Stimulated activated CD4-positive, alpha-beta T cell treated with anti-CD3 and anti-CD28 coated beads, Interleukin-12 subunit alpha, Interleukin-12 subunit beta, amount 100 ng/mL, for 48 hours (primary cell): Measurements from ENCODE around the gene TDRD9.

Experiments
- DNase-seq, 3 donors: peaks; one replicate each; pipeline ENCODE4 v3.0.0-alpha.2; 2020; ENCODE audit warnings: low read depth in 2 of 3, low spot score in 1 of 3

The TDRD9 gene

DNA sequence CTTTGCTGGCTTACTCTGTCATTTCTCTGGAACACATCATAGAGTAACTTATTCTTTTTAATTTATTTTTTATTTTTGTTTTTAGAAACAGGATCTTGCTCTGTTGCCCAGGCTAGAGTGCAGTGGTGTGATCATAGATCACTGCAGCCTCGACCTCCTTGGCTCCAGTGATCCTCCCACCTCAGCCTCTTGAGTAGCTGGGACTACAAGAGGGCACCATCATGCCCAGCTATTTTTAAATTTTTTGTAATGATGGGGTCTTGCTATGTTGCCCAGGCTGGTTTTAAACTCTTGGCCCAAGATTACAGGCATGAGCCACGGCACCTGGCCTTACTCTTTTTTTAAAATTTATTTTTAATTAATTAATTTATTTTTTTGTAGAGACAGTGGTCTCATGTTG is 46.3 kb downstream of the TDRD9 start:
- DNase-seq, result no peak

- peak in 1 of 3 donors; percentile 7 for DNase-seq
Measured at GRCh38 chr14:103980623-103981238, 52.5 kb downstream of the TDRD9 start.

GRCh38 chr14:103984196-103984595 is 55.9 kb downstream of the TDRD9 start:
- DNase-seq, result no peak

DNA sequence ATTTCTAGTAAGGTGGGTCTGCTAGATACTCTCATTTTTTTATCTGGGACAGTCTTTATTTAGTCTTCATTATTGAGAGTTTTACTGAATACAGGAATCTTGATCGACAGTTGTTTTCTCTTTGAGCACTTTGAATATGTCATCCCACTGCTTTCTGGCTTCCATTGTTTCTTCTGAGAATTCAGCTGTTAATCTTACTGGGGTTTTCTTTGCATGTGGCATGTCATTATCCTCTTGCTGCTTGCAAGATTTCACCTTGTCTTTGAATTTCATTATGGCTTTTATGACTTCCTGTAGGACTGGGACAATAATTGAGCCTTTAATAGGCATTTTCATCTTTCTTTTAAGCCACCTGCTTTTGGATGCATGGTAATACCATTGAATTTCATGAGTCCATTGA is 60.8 kb downstream of the TDRD9 start:
- DNase-seq, result no peak

DNA sequence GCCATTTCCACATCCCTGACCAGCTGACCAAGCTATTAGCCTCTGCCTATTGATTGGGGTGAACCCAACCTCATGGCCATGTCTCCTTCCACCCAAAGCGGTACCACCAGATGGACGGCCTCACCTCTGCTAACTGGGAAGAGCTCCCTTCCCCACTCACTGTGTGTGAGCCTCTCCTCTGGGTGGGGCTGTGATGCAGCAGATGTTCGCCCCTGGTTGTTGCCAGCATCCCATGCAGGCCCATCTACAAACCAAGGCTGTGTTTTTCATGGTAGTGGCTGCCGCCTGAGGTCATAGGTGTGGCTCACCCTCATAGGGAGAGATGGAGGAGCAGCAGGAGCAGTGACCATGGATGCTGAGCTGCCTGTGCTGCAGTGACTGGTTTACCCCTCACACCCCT is 61.7 kb downstream of the TDRD9 start:
- no peak for DNase-seq

DNA sequence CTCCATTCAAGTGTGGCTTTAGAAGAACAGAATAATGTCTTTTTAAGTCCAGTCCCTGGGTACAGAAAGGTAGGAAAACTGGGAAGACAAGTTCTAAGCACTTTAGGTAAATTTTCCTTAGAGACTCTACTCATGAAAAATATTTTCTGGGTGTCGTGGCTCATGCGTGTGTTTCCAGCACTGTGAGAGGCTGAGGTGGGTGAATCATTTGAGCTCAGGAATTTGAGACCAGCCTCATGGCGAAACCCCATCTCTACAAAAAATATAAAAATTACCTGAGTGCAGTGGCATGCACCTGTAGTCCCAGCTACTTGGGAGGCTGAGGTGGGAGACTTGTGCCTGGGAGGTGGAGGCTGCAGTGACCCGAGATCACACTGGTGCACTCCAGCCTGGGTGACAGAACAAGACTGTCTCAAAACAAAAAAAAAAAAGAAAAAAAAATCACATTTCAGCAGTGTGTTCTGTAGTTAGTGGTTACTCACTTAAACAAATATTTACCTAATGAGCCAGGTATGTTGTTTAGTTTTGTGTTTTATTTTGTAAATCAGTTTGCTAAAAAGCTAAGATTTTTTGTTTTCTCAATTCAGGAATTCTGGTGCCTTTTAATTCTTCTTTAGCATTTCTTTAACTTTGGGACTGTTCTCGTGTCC is 66.4 kb downstream of the TDRD9 start:
- no peak for DNase-seq

DNA sequence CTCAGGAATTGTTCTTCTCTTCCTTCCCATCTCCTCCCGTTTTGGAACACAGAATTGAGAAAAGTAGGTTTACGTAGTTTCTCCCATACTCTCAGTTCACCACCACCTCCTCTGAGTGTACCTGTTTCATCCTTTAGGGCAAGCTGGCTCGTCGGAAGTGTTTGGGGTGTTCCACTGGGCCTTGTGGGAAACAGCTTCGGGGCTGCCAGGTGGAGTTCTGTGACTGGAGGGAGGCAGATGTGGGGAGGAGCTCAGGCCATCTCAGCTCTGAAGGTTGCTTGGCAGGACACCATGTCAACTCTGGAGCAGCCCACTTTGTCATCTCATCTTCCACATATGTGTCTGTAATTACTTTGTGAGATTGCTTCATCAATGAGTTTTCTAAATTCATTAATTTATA is 67.6 kb downstream of the TDRD9 start:
- DNase-seq, result no peak

- DNase-seq, result no peak
Measured at GRCh38 chr14:103997391-103997790, 69.1 kb downstream of the TDRD9 start.

DNA sequence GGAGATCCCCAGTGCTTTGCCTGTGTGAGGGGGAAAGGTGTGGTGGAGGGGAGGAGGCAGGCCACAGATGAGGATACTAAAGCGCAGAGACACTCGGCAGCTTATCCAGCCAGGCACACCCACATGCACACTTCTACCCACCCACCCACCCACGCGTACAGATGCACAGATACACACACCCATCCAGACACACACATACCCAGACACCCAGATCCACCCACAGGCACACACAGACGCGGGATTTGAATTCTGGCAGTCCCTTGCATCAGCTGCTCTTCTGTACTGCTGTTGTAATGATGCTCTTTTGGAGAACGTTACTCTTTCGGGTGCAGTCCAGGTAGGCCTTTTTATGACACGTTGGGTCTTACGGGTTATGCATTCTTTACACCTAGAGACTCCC is 69.8 kb downstream of the TDRD9 start:
- no peak for DNase-seq

DNA sequence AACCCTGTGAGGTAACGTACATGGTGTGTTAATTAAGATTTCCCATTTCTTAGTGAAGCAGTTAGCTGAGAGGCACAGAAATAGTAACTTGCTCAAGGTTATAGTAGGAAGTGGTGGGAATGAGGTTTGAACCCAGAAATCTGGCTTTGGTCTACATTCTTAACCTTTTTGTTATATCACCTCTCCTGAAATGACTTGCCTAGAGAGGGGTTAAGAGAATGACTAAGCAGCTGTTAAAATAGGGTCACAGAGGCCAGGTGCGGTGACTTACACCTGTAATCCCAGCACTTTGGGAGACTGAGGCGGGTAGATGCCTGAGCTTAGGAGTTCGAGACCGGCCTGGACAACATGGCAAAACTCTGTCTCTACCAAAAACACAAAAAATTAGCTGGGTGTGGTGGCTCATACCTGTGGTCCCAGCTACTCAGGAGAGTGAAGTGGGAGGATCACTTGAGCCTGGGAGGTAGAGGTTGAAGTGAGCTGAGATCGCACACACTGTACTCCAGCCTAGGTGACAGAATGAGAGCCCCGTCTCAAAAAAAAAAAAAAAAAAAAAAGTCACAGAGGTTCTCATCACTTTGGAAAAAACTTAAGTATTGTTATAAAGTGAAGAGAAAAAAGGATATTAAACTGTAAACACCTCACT is 71.7 kb downstream of the TDRD9 start:
- no peak for DNase-seq

- DNase-seq, result no peak
Measured at GRCh38 chr14:104001003-104001402, 72.7 kb downstream of the TDRD9 start.

DNA sequence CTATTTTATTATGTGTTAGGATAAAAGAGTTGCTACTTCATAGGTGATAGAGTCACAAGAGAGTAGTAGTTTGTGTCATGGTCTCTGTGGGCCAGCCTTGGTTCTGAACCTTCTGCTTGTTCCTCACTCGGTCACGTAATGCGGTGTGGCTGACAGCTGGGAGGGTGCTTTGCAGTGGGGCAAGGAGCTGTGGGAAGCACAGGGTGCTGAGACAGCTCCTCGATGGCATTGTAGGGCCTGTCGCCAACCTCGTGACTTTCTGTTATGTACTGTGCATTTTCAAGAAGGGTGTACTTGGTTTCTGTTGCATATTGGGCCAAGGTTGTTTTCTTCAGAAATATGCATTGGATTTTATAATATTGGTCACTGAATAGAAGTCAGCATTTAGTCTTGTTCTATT is 75.4 kb downstream of the TDRD9 start:
- no peak for DNase-seq

GRCh38 chr14:104004849-104005248 is 76.6 kb downstream of the TDRD9 start:
- no peak for DNase-seq

GRCh38 chr14:104005489-104005888 is 77.2 kb downstream of the TDRD9 start:
- DNase-seq, result no peak

- DNase-seq, result no peak
Measured at GRCh38 chr14:104007121-104007520, 78.9 kb downstream of the TDRD9 start.

GRCh38 chr14:104009297-104009696 is 81.0 kb downstream of the TDRD9 start:
- DNase-seq, result no peak

GRCh38 chr14:104011824-104012517 is 83.7 kb downstream of the TDRD9 start:
- DNase-seq, result no peak

GRCh38 chr14:104014764-104015163 is 86.5 kb downstream of the TDRD9 start:
- DNase-seq, result no peak

GRCh38 chr14:104016873-104017650 is 88.8 kb downstream of the TDRD9 start:
- no peak for DNase-seq

DNA sequence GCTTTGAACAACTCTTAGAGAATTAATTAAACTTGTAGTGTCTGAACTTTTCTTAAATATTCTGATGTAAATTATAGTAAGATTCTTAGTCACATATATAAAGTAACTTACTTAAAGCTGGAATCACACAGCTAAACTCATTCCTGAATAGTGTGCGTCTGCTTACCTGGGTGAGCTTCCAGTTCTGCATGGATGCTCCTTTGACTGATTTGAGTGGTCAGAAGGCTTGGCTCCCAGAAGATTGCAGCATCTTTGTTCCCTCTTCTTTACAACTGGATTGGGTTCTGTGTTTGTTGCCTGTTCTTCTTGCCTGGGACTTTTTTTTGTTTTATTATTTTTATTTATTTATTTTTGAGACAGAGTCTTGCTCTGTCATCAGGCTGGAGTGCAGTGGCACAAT is 90.8 kb downstream of the TDRD9 start:
- DNase-seq, result no peak

DNA sequence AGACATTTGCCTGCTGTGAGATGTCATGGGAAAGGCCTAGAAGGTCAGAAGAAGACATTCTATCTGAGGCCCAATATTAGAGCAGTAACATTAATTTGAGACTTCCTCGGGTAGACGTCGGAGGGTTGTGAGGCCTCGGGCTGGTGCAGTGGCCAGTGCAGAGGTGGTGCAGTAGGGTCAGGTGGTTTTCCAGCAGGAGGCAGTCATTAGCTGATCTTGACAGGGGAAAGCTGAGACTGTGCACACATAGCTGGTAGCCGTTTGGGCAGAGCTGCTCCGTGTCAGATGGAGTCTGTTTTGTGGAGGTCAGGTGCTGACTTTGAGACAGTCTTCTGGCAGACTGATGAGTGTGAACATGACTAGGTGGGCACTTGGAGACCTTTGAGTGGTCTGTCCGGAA is 91.5 kb downstream of the TDRD9 start:
- no peak for DNase-seq
